Transverse colon (tissue), 3 donors: Measurements from ENCODE around the gene GPAT3.

Source experiments
- POLR2A ChIP-seq: fragments of 450-650 bp; IDR thresholded peaks from one replicate; pipeline ENCODE4 v1.6.1; 2016; ENCODE audit warnings: antibody characterized with exemption, mild to moderate bottlenecking, moderate library complexity
- TF ChIP-seq, protein P1 (sequence below), 5 experiments: fragments of 200-600 bp in 3 of 5; fragments of 450-650 bp in 2 of 5; sonication (generic) in 3 of 5; IDR thresholded peaks; 1 replicate in 2 of 5; 2 replicates in 3 of 5; pipeline ENCODE4 v1.5.1; 2016 to 2017; ENCODE audit warnings: antibody characterized with exemption in 5 of 5, inconsistent platforms in 3 of 5, mild to moderate bottlenecking in 2 of 5, moderate library complexity in 1 of 5

DNA sequence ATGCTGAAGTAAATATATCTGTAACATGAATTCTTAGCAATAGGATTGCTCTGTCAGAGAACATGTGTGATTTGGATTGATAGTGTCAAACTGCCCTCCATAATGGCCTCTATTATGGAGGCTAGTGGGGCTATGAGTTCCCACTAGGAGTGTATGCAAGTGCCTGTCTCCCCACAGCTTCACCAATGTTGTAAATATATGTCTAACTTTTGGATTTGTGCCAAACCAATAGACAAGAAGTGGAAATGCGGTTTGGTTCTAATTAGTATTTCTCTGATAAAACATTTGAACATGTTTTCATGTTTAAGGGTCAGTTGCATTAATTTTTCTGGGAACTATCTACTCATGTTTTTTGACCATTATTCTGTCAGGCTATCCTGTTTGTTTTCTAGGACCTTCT, 28.1 kb downstream of the GPAT3 start:
- TF ChIP-seq, protein P1, sequence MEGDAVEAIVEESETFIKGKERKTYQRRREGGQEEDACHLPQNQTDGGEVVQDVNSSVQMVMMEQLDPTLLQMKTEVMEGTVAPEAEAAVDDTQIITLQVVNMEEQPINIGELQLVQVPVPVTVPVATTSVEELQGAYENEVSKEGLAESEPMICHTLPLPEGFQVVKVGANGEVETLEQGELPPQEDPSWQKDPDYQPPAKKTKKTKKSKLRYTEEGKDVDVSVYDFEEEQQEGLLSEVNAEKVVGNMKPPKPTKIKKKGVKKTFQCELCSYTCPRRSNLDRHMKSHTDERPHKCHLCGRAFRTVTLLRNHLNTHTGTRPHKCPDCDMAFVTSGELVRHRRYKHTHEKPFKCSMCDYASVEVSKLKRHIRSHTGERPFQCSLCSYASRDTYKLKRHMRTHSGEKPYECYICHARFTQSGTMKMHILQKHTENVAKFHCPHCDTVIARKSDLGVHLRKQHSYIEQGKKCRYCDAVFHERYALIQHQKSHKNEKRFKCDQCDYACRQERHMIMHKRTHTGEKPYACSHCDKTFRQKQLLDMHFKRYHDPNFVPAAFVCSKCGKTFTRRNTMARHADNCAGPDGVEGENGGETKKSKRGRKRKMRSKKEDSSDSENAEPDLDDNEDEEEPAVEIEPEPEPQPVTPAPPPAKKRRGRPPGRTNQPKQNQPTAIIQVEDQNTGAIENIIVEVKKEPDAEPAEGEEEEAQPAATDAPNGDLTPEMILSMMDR (IDR thresholded peaks at IDR 0.05): no peak
- no peak for TF ChIP-seq POLR2A
